ENCODE results near the gene ZDHHC4. TPM values are rescaled to one million over a fixed set of nuclear protein-coding genes. Genes with fewer than 3 reads are reported as not detected.

ZDHHC4 gene
- total RNA-seq, 1 experiment from 2014 or later, result 170 TPM

- DNase-seq (ENCODE audit: low spot score), result no peak
Observed at GRCh38 chr7:6606866-6607583, 29.8 kb downstream of the ZDHHC4 start.

GRCh38 chr7:6607651-6608051, 30.4 kb downstream of the ZDHHC4 start:
- DNase-seq (ENCODE audit: low spot score), result no peak

GRCh38 chr7:6608081-6608480, 30.8 kb downstream of the ZDHHC4 start:
- no peak for DNase-seq (ENCODE audit: low spot score)

DNA sequence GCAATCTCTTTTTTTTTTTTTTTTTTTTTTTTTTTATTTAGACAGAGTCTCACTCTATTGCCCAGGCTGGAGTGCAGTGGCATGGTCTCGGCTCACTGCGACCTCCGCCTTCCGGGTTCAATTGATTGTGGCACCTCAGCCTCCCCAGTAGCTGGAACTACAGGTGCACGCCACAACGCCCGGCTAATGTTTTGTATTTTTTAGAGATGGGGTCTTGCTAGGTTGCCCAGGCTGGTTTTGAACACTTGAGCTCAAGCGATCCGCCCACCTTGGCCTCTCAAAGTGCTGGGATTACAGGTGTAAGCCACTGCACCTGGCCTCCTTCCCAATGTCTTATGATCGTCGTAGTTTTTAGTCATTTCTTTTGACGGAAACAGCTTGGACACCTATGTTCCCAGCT, 31.5 kb downstream of the ZDHHC4 start:
- no peak for DNase-seq (ENCODE audit: low spot score)

GRCh38 chr7:6612819-6613218, 35.6 kb downstream of the ZDHHC4 start:
- DNase-seq (ENCODE audit: low spot score), result no peak

- DNase-seq (ENCODE audit: low spot score), result no peak
Observed at GRCh38 chr7:6613706-6614105, 36.5 kb downstream of the ZDHHC4 start.

- no peak for DNase-seq (ENCODE audit: low spot score)
Observed at GRCh38 chr7:6614953-6615722, 37.9 kb downstream of the ZDHHC4 start, which contains the start of gene ZNF853. Gene ZNF853, plus strand, starts transcription at chr7:6615610. Its CDS starts 565 bp downstream, at chr7:6616175.

DNA sequence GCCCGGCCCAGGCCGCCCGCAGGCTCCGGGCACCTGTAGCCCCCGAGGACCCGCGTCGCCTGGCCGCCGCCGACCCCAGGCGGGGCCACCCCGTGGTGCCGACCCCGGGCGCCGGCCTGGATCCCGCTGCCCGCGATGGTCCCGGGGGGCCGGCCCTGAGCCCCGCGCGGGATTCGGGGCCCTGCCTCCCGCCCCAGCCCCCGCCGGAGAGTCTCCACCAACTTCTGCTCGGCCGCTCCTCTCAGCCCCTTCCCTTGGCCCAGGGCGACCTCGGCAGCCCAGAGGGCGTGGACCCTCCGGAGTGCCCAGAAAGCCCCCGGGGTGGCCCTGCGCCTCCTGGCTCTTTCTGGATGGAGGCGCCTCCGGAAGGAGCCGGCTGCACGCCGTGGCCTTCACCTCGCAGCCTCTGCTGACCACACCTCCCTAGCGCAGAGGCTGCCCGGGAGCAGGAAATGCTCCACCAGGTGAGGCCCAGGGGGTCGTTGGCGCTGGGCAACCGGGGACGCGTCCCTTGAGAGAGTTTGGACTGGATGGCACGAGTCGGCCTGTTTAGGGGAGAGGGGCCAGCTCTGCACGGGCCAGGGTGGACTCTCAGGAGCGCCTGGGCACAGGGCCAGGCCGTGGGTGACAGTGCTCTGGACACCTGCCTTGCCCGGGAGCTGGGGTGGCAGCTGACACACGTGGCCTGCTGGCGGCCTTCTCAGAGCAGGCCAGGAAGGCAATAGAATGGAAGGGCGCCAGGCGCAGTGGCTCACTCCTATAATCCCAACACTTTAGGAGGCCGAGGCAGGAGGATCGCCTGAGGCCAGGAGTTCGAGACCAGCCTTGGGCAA, 38.7 kb downstream of the ZDHHC4 start:
- no peak for DNase-seq (ENCODE audit: low spot score)

DNA sequence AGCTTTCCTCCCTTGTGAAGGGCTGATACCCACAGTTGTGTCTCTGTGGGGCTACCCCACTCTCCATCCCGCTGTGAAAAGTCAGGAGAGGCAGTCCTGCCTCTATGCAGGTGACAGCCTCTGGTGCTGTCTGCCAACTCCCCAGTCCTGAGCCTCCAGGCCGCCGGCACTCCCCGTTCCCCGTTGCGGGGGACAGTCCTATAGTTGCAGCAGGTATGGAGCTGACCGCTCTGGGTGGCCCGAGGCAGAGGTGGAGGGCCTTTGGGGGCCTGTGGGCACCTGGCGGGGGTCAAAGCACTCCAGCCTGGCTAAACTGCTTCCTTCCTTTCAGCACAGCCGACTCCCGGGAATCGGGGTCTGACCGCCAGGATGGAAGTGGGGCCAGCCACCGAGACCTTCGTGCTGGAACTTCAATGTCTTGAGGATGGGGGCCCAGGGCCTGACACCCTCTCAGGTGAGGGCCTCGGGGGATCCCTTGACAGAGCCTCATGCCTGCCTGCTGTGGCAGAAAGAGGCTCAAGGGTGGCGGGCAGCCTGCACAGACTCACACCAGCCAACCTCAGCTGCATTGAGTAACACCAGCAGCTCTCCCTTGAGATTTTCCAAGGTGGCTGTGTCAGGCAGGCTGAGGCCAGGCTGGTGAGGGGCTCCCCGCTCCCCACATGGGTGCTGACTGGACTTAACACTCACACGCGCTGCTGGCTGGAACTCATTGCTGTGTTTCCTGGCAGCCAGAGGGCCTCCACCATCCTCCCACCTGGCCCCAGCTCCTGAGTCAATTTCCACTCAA, 39.8 kb downstream of the ZDHHC4 start:
- no peak for DNase-seq (ENCODE audit: low spot score)

- no peak for DNase-seq (ENCODE audit: low spot score)
Observed at GRCh38 chr7:6618621-6619020, 41.4 kb downstream of the ZDHHC4 start.

DNA sequence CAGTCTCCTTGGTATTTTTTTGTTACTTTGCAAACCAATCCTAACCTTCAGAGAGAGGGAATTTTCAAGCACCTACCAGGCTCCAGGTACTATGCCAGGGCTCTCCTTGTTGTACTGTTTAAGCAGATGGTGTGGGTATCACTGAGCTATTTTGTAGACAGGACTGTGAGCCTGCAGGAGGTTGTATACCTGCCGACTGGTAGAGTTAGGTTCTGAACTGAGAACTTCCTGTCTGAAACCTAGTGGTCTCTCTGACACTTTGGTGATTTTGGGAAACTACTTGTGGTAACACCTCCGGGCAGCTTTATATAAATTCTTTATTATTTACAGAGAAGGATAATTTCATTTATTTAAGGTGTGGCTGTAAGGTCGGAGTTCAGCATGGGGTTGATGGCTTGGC, 42.7 kb downstream of the ZDHHC4 start:
- DNase-seq (ENCODE audit: low spot score), result no peak

DNA sequence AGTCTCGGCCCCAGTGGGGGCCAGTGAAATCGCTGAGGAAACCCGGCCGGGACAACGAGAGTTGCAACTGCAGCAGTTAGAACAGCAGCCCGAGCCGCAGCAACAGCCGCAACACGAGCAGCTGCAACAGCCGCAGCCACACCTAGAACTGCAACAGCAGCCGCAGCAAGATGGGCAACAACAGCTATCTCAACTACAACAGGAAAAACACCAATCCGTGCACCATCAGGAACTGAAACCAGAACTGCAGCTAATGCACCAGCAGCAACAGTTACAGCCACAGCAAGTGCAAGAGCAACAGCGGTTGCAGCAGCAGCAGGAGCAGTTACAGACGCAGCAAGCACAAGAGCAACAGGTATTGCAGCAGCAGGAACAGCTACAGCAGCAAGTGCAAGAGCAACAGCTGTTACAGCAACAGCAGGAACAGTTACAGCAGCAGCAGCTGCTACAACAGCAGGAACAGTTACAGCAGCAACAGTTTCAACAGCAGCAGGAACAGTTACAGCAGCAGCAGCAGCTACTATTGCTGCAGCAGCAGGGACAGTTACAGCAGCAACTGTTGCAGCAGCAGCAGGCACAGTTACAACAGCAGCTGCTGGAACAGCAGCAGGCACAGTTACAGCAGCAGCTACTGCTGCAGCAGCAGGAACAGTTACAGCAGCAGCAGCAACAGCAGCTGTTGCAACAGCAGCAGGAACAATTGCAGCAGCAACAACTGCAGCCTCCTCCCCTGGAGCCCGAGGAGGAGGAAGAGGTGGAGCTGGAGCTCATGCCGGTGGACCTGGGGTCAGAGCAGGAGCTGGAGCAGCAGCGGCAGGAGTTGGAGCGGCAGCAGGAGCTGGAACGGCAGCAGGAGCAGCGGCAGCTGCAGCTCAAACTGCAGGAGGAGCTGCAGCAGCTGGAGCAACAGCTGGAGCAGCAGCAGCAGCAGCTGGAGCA, 44.2 kb downstream of the ZDHHC4 start:
- DNase-seq (ENCODE audit: low spot score), result no peak

GRCh38 chr7:6622134-6622710, 45.0 kb downstream of the ZDHHC4 start:
- DNase-seq (ENCODE audit: low spot score), result no peak

DNA sequence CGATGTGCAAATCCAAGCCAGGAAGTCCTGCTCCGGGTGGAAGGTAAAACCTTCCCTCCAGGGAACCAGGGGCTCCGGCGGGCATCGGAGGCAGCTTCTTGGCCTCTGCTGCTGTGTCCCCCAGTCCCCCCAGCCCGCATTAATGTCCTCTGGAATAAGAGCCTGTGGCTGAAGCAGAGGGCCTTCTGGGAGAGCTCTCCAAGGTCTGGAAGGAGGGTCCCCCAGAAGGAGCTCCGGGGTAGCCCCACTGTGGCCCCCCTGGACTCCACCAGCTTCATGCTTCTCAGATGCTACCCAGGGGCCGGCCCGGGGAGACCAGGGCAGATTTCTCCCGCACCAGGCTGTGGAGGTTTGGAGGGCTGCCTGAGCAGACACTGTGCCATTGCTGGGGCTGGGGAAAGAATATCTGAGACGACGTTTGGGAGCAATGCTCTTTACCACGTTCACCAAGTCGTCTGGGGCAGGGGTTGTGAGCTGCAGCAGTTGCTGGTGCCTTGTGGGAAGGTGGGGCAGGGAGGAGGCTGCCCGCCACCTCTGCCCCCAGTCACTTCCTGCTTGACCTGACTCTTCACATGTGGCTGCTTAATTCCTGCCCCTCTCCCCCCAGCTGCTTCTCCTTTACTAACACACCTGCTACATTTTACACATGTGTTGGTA, 46.5 kb downstream of the ZDHHC4 start:
- no peak for DNase-seq (ENCODE audit: low spot score)

DNA sequence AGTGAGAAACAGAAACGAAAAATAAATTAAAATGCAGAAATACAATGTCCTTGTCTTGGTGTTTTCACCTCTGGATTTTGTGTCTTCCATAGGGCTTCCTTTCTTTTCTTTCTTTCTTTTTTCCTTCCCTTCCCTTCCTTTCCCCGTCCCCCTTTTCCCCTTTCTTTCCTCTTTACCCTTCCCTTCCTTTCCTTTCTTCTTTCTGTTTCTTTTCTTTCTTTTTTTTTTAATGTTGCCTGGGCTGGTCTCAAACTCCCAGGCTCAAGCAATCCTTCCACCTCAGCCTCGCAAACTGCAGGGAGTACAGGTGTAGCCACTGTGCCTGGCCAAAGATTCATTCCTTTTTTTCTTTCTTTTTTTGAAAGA, 47.0 kb downstream of the ZDHHC4 start:
- DNase-seq (ENCODE audit: low spot score), result no peak

DNA sequence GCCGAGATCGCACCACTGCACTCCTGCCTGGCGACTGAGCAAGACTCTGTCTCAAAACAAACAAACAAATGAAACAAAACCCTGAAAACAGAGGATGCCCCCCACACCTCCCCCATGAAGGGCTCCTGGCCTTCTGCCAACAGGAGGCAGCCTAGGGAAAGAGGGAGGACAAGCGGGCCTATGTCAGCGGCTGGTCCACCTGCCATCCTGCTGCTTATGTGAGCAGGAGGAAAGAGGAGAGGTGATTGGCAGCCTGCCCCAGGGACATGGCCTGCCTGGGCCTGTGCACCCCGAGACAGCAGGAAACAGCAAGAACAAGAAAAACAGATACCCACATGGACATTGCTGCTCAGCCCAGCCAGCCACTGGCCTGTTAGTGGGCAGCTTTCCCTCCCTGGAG, 50.8 kb downstream of the ZDHHC4 start:
- no peak for DNase-seq (ENCODE audit: low spot score)

- DNase-seq (ENCODE audit: low spot score), result no peak
Observed at GRCh38 chr7:6630007-6630849, 53.0 kb downstream of the ZDHHC4 start.

- no peak for DNase-seq (ENCODE audit: low spot score)
Observed at GRCh38 chr7:6631605-6632004, 54.4 kb downstream of the ZDHHC4 start.

GRCh38 chr7:6634021-6634420, 56.8 kb downstream of the ZDHHC4 start:
- no peak for DNase-seq (ENCODE audit: low spot score)

Measured in H4 (cell line).